ENCODE measurements around the gene CAPZA2. TPM values are rescaled to one million over a fixed set of nuclear protein-coding genes. Genes with fewer than 3 reads are reported as not detected.
A peak's percentile ranks its signal among the peaks of the same experiment; 100 is the strongest.

The CAPZA2 gene
- total and polyA plus RNA-seq, 2 donors from 2014 or later, result 130 to 295 TPM

DNA sequence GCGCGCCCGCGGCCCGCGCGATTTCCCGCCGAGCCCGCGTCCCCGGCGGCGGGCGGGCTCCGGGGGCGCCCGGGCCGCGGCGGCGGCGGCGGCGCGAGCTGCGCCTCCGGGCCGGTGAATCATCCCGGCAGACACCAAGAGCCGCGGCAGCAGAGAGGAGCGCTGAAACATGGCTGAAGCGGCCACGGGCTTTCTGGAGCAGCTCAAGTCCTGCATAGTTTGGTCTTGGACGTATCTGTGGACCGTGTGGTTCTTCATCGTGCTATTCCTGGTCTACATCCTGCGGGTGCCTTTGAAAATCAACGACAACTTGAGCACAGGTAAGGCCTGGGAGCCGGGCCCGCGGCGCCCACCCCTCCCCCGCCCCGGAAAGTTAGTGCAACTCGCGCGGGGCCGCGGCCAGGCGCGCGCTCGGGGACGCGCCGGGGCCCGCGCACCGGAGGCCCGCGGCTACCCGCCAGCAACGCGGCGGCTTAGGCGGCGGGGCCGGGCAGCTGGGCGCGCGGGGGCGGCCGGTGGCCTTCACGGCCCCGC is 91.1 kb downstream of the CAPZA2 start, which contains the start of gene ST7:
Gene ST7 (plus strand): TSS at position 130 of the 534 bp plus-strand sequence. CDS start 40 bp downstream, at position 170.
- Histone ChIP-seq H3K4me3 (ENCODE audit: low read length in 3 of 3) (peak within 1 kb of the TSS; percentile 92 to 95 (median 93)), H3K27me3 (ENCODE audit: control insufficient read depth, insufficient read depth, low read length) (no peaks in the 10 kb centered on the region), H3K9ac (ENCODE audit: low read length in 3 of 3) (peak within 1 kb of the TSS; percentile 89 to 95 (median 94)), H3K27ac (ENCODE audit: low read depth in 2 of 2, low read length in 2 of 2) (peak within 1 kb of the TSS; percentile 95 to 98), H3K36me3 (ENCODE audit: control insufficient read depth in 2 of 3, insufficient read depth in 3 of 3, low read length in 3 of 3) (no peaks in the 10 kb centered on the region), H3K9me3 (ENCODE audit: control insufficient read depth in 2 of 3, insufficient read depth in 1 of 3, low read length in 3 of 3) (no peaks in the 10 kb centered on the region), H3K4me1 (ENCODE audit: control insufficient read depth in 2 of 3, insufficient read depth in 2 of 3, low read depth in 1 of 3, low read length in 3 of 3) (peaks cover 0 to 18% (median 4%) of the 10 kb centered on the region in 3 donors)
- TF ChIP-seq, protein P1, sequence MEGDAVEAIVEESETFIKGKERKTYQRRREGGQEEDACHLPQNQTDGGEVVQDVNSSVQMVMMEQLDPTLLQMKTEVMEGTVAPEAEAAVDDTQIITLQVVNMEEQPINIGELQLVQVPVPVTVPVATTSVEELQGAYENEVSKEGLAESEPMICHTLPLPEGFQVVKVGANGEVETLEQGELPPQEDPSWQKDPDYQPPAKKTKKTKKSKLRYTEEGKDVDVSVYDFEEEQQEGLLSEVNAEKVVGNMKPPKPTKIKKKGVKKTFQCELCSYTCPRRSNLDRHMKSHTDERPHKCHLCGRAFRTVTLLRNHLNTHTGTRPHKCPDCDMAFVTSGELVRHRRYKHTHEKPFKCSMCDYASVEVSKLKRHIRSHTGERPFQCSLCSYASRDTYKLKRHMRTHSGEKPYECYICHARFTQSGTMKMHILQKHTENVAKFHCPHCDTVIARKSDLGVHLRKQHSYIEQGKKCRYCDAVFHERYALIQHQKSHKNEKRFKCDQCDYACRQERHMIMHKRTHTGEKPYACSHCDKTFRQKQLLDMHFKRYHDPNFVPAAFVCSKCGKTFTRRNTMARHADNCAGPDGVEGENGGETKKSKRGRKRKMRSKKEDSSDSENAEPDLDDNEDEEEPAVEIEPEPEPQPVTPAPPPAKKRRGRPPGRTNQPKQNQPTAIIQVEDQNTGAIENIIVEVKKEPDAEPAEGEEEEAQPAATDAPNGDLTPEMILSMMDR (IDR thresholded peaks at IDR 0.05; ENCODE audit: borderline replicate concordance, extremely low read depth, insufficient read depth), result no peak
- FAIRE-seq (no peak), DNase-seq (peak; percentile 78 to 86 (median 83))
- intact Hi-C loops (cut with DNase I), result no loop called here

- no peak for FAIRE-seq
- intact Hi-C loops (cut with DNase I), result no loop called here
These were observed 91.8 kb downstream of the CAPZA2 start for GRCh38 chr7:116953906-116954838.

DNA sequence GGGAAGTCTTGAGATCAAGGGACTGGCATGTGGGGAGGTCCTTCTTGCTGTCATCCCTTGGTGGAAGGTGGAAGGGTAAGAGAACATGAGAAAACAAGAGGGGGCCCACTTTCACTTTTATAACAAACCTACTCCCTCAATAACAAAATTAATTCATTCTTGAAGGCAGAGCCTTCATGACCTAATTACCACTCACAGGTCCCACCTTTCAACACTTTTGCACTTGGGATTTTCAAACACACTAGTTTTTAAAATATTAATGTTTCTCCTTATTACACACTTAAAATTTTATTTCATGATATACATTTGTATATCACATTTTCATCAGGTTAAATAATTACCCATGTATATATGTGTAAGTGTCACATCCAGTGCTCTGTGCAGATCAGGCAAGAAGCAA is 93.0 kb downstream of the CAPZA2 start:
- intact Hi-C loops (cut with DNase I), result no loop called here
- FAIRE-seq, result no peak
- Histone ChIP-seq H3K36me3 (ENCODE audit: control insufficient read depth in 2 of 3, insufficient read depth in 3 of 3, low read length in 3 of 3) (no peaks in the 10 kb centered on the region), H3K9ac (ENCODE audit: low read length in 3 of 3) (peak overlapping the region in 1 of 3 donors; percentile 94), H3K27me3 (ENCODE audit: control insufficient read depth, insufficient read depth, low read length) (no peaks in the 10 kb centered on the region), H3K9me3 (ENCODE audit: control insufficient read depth in 2 of 3, insufficient read depth in 1 of 3, low read length in 3 of 3) (no peaks in the 10 kb centered on the region), H3K4me3 (ENCODE audit: low read length in 3 of 3) (peak overlapping the region in 2 of 3 donors; percentile 80 to 92), H3K27ac (ENCODE audit: low read depth in 2 of 2, low read length in 2 of 2) (peak overlapping the region; percentile 67 to 95), H3K4me1 (ENCODE audit: control insufficient read depth in 2 of 3, insufficient read depth in 2 of 3, low read depth in 1 of 3, low read length in 3 of 3) (peaks cover 0 to 18% (median 7%) of the 10 kb centered on the region in 3 donors)
- no peak for DNase-seq
- TF ChIP-seq, protein P1 (IDR thresholded peaks at IDR 0.05; ENCODE audit: borderline replicate concordance, extremely low read depth, insufficient read depth), result no peak

More at GRCh38 chr7:116953906-116954838, 91.8 kb downstream of the CAPZA2 start:
- TF ChIP-seq, protein P1 (IDR thresholded peaks at IDR 0.05; ENCODE audit: borderline replicate concordance, extremely low read depth, insufficient read depth), result no peak
- Histone ChIP-seq H3K9ac (ENCODE audit: low read length in 3 of 3) (peak overlapping the region; percentile 37 to 94 (median 81)), H3K4me1 (ENCODE audit: control insufficient read depth in 2 of 3, insufficient read depth in 2 of 3, low read depth in 1 of 3, low read length in 3 of 3) (peaks cover 0 to 18% (median 4%) of the 10 kb centered on the region in 3 donors), H3K36me3 (ENCODE audit: control insufficient read depth in 2 of 3, insufficient read depth in 3 of 3, low read length in 3 of 3) (no peaks in the 10 kb centered on the region), H3K27ac (ENCODE audit: low read depth in 2 of 2, low read length in 2 of 2) (peak overlapping the region; percentile 95), H3K4me3 (ENCODE audit: low read length in 3 of 3) (peak overlapping the region; percentile 56 to 92 (median 80)), H3K27me3 (ENCODE audit: control insufficient read depth, insufficient read depth, low read length) (no peaks in the 10 kb centered on the region), H3K9me3 (ENCODE audit: control insufficient read depth in 2 of 3, insufficient read depth in 1 of 3, low read length in 3 of 3) (no peaks in the 10 kb centered on the region)
- DNase-seq, result peak; percentile 84 to 96 (median 86)

Data from kidney (tissue), 14 donors.